ENCODE data around the gene RCN1. TPM values are rescaled to one million over a fixed set of nuclear protein-coding genes. Genes with fewer than 3 reads are reported as not detected.

RCN1 gene
- total RNA-seq, 1 donor from 2014 or later: 545 TPM

- H3K27ac Mint-ChIP-seq (ENCODE audit: unreplicated experiment): no peak overlapping the region
- H3K9me3 Mint-ChIP-seq (ENCODE audit: unreplicated experiment): no peaks in the 10 kb centered on the region
- no peaks in the 10 kb centered on the region for H3K79me2 ChIP-seq (ENCODE audit: insufficient read depth, low read length)
- no peaks in the 10 kb centered on the region for H3K27me3 Mint-ChIP-seq (ENCODE audit: low read depth, unreplicated experiment)
- no peak overlapping the region for H3K27ac ChIP-seq (ENCODE audit: low read depth, low read length)
- TF ChIP-seq CTCF (IDR thresholded peaks at IDR 0.05; ENCODE audit: insufficient read depth, low read depth, low read length): no peak
- no peak for TF ChIP-seq EZH2 (IDR thresholded peaks at IDR 0.05; ENCODE audit: insufficient read depth, low read length)
- FAIRE-seq (no peak), DNase-seq (ENCODE audit: low read depth) (no peak)
- peaks cover 55% of the 10 kb centered on the region for H3K36me3 ChIP-seq (ENCODE audit: insufficient read depth, low read length)
- no peaks in the 10 kb centered on the region for H3K27me3 ChIP-seq (ENCODE audit: insufficient read depth, low read length)
- no peaks in the 10 kb centered on the region for H3K9me3 ChIP-seq (ENCODE audit: insufficient read depth, low read depth, low read length)
- H3K9ac ChIP-seq (ENCODE audit: low read length): no peak overlapping the region
- peaks cover 18% of the 10 kb centered on the region for H3K4me1 Mint-ChIP-seq (ENCODE audit: low read depth, unreplicated experiment)
- peaks cover 3% of the 10 kb centered on the region for H3K4me1 ChIP-seq (ENCODE audit: insufficient read depth, low read length)
- no peak overlapping the region for H2AFZ ChIP-seq (ENCODE audit: low read depth, low read length)
- H3K36me3 Mint-ChIP-seq (ENCODE audit: low read depth, unreplicated experiment): peaks cover 39% of the 10 kb centered on the region
- no peak overlapping the region for H3K4me3 Mint-ChIP-seq (ENCODE audit: unreplicated experiment)
- H3K4me2 ChIP-seq (ENCODE audit: low read length): no peak overlapping the region
- peaks cover 46% of the 10 kb centered on the region for H4K20me1 ChIP-seq (ENCODE audit: insufficient read depth, low read length)
- no peak overlapping the region for H3K4me3 ChIP-seq (ENCODE audit: insufficient read depth, low read depth, low read length)
Measured at GRCh38 chr11:32103941-32104340, 13.1 kb downstream of the RCN1 start.

- H3K27ac Mint-ChIP-seq (ENCODE audit: unreplicated experiment): no peak overlapping the region
- H3K4me2 ChIP-seq (ENCODE audit: low read length): no peak overlapping the region
Measured at GRCh38 chr11:32105871-32106560, 15.1 kb downstream of the RCN1 start.

More at GRCh38 chr11:32105871-32106560, 15.1 kb downstream of the RCN1 start:
- Histone ChIP-seq H3K4me1 (ENCODE audit: insufficient read depth, low read length) (peaks cover 4% of the 10 kb centered on the region), H3K9ac (ENCODE audit: low read length) (no peak overlapping the region), H3K9me3 (ENCODE audit: insufficient read depth, low read depth, low read length) (no peaks in the 10 kb centered on the region), H3K79me2 (ENCODE audit: insufficient read depth, low read length) (no peaks in the 10 kb centered on the region), H3K27me3 (ENCODE audit: insufficient read depth, low read length) (no peaks in the 10 kb centered on the region), H2AFZ (ENCODE audit: low read depth, low read length) (no peak overlapping the region), H3K4me3 (ENCODE audit: insufficient read depth, low read depth, low read length) (no peak overlapping the region), H4K20me1 (ENCODE audit: insufficient read depth, low read length) (peaks cover 30% of the 10 kb centered on the region), H3K36me3 (ENCODE audit: insufficient read depth, low read length) (peaks cover 37% of the 10 kb centered on the region), H3K27ac (ENCODE audit: low read depth, low read length) (no peak overlapping the region)
- Mint-ChIP-seq H3K36me3 (ENCODE audit: low read depth, unreplicated experiment) (peaks cover 22% of the 10 kb centered on the region), H3K4me3 (ENCODE audit: unreplicated experiment) (no peak overlapping the region), H3K27me3 (ENCODE audit: low read depth, unreplicated experiment) (no peaks in the 10 kb centered on the region), H3K4me1 (ENCODE audit: low read depth, unreplicated experiment) (peaks cover 15% of the 10 kb centered on the region), H3K9me3 (ENCODE audit: unreplicated experiment) (no peaks in the 10 kb centered on the region)
- TF ChIP-seq CTCF (IDR thresholded peaks at IDR 0.05; ENCODE audit: insufficient read depth, low read depth, low read length): no peak
- FAIRE-seq (no peak), DNase-seq (ENCODE audit: low read depth) (no peak)

Data from astrocyte (in vitro differentiated cells and primary cell).